Astrocyte (in vitro differentiated cells and primary cell): Measurements from ENCODE around the gene LIPE.

Source experiments
- CTCF ChIP-seq: IDR thresholded peaks from 2 replicates; pipeline ENCODE4 v1.5.1; 2011; ENCODE audit warnings: low read depth, mild to moderate bottlenecking, inconsistent platforms, low read length, moderate library complexity; ENCODE audit not compliant: insufficient read depth
- EZH2 ChIP-seq: IDR thresholded peaks from 2 replicates; pipeline ENCODE4 v1.6.1; 2012; ENCODE audit warnings: mild to moderate bottlenecking, low read length, inconsistent platforms; ENCODE audit not compliant: insufficient read depth

- TF ChIP-seq CTCF (no peak), EZH2 (no peak)
Measured at GRCh38 chr19:42392165-42392564, 35.0 kb downstream of the LIPE start.
